Measurements from ENCODE around the gene TCERG1. TPM values are rescaled to one million over a fixed set of nuclear protein-coding genes. Genes with fewer than 3 reads are reported as not detected.

Gene TCERG1
- total and polyA plus RNA-seq, 9 of the 15 experiments (the other 6 are each of a cell fraction or from before 2014, with no cell fraction given): 50.3 to 148 (median 119) TPM

- TF ChIP-seq ZFP36 (IDR thresholded peaks at IDR 0.05; ENCODE audit: low read depth, low read length, partially characterized antibody) (no peak), IRF2 (CRISPR knock-in tag; IDR thresholded peaks at IDR 0.05) (no peak), SMAD2 (IDR thresholded peaks at IDR 0.05; ENCODE audit: low read depth, low read length) (no peak), DPF2 (IDR thresholded peaks at IDR 0.05) (0 out of 2 replicates have a peak, but pooled peaks have one; percentile 34), SNAPC5 (CRISPR knock-in tag; IDR thresholded peaks at IDR 0.05) (no peak), ZNF134 (CRISPR knock-in tag; conservative IDR thresholded peaks at IDR 0.05) (no peak), ZNF699 (CRISPR knock-in tag; IDR thresholded peaks at IDR 0.05; ENCODE audit: insufficient replicate concordance) (no peak), NR4A1 (CRISPR knock-in tag; IDR thresholded peaks at IDR 0.05) (no peak), NR4A1 (tag; IDR thresholded peaks at IDR 0.05) (no peak), ZBTB49 (CRISPR knock-in tag; IDR thresholded peaks at IDR 0.05; ENCODE audit: borderline replicate concordance) (no peak), ARNT (IDR thresholded peaks at IDR 0.05) (no peak), ZMIZ1 (IDR thresholded peaks at IDR 0.05; ENCODE audit: low read depth in 2 of 2, low read length in 2 of 2) (0 out of 4 replicates have a peak, but pooled peaks of 1 of the 2 experiments have one; percentile 32), DIDO1 (tag; IDR thresholded peaks at IDR 0.05; ENCODE audit: low read depth) (no peak), SMAD1 (IDR thresholded peaks at IDR 0.05; ENCODE audit: low read depth, low read length, partially characterized antibody) (no peak), AFF1 (IDR thresholded peaks at IDR 0.05; ENCODE audit: low read depth in 1 of 2, partially characterized antibody in 2 of 2) (no peak), KDM4B (IDR thresholded peaks at IDR 0.05; ENCODE audit: borderline replicate concordance in 2 of 2, low read depth in 1 of 2) (no peak)
Observed at GRCh38 chr5:146447734-146448380, 724 bp downstream of the TCERG1 start (continued).
